Measurements from ENCODE around the gene DIDO1. TPM values are rescaled to one million over a fixed set of nuclear protein-coding genes. Genes with fewer than 3 reads are reported as not detected.
A peak's percentile ranks its signal among the peaks of the same experiment; 100 is the strongest.

Gene DIDO1
- total and polyA plus RNA-seq, 2 of the 13 experiments (the other 11 are each of a cell fraction or from before 2014, with no cell fraction given), result 75.0 to 75.1 TPM

- no peak for TF ChIP-seq TOE1 (CRISPR knock-in tag; IDR thresholded peaks at IDR 0.05)
- 0 out of 2 replicates have a peak, but pooled peaks have one; percentile 35 for TF ChIP-seq ZNF280B (CRISPR knock-in tag; IDR thresholded peaks at IDR 0.05; ENCODE audit: borderline replicate concordance)
- TF ChIP-seq NR0B2 (CRISPR knock-in tag; IDR thresholded peaks at IDR 0.05), result 0 out of 2 replicates have a peak, but pooled peaks have one; percentile 44
- TF ChIP-seq PATZ1 (CRISPR knock-in tag; IDR thresholded peaks at IDR 0.05), result peak; percentile 83; the same call in 1 of the 2 replicates
- no peak for TF ChIP-seq FOXP1 (IDR thresholded peaks at IDR 0.05)
- TF ChIP-seq FOXP1 (CRISPR knock-in tag; IDR thresholded peaks at IDR 0.05), result peak; percentile 22; the same call in 1 of the 2 replicates
- TF ChIP-seq SAP130 (CRISPR knock-in tag; IDR thresholded peaks at IDR 0.05; ENCODE audit: low read depth), result peak; percentile 28; the same call in 1 of the 2 replicates
- TF ChIP-seq THRA (CRISPR knock-in tag; IDR thresholded peaks at IDR 0.05; ENCODE audit: borderline replicate concordance), result peak; percentile 99
- 0 out of 2 replicates have a peak, but pooled peaks have one; percentile 44 for TF ChIP-seq ZHX1 (CRISPR knock-in tag; IDR thresholded peaks at IDR 0.05; ENCODE audit: low read depth)
- TF ChIP-seq ZFP36L1 (CRISPR knock-in tag; IDR thresholded peaks at IDR 0.05), result 0 out of 2 replicates have a peak, but pooled peaks have one; percentile 21
- no peak for TF ChIP-seq DZIP1 (CRISPR knock-in tag; IDR thresholded peaks at IDR 0.05)
- TF ChIP-seq ZNF232 (CRISPR knock-in tag; IDR thresholded peaks at IDR 0.05; ENCODE audit: borderline replicate concordance), result 0 out of 2 replicates have a peak, but pooled peaks have one; percentile 23
- TF ChIP-seq MYC (CRISPR knock-in tag; IDR thresholded peaks at IDR 0.05; ENCODE audit: borderline replicate concordance), result peak; percentile 32; the same call in 1 of the 2 replicates
- TF ChIP-seq ZNF382 (CRISPR knock-in tag; IDR thresholded peaks at IDR 0.05; ENCODE audit: borderline replicate concordance), result no peak
- TF ChIP-seq TAF1 (CRISPR knock-in tag; IDR thresholded peaks at IDR 0.05), result no peak
- TF ChIP-seq ZSCAN25 (CRISPR knock-in tag; IDR thresholded peaks at IDR 0.05), result no peak
- TF ChIP-seq MAZ (IDR thresholded peaks at IDR 0.05; ENCODE audit: borderline replicate concordance, low read depth, low read length), result no peak
- TF ChIP-seq MAZ (CRISPR knock-in tag; IDR thresholded peaks at IDR 0.05; ENCODE audit: low read depth), result no peak
These were observed 13.2 kb downstream of the DIDO1 start (continued) for GRCh38 chr20:62913043-62913630.

Measured in HepG2 (cell line).